GM04503 (cell line): ENCODE measurements around the gene TWF2.

Experiments used
- DNase-seq: peaks from one replicate; pipeline ENCODE4 v3.0.0-alpha.2; 2012; ENCODE audit warnings: low read depth

Gene TWF2

DNA sequence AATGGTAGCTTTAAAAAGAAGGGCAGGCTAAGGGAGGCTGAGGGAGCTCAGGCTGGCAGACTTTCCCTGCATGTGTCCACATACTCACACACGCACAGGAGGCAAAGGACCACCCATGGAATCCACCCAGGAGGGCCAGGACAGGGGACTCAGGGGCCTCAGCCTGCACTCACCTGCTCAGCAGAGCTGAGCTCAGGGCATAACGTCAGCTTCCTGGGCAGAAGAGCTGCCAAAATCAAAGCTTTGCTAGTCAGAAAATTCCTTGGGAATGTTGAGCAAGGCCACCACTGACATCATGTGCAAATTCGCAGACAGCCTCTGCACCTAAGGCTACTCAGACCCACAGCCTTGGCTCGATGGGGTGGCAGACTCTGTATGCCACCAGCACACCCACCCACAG is 57.4 kb downstream of the TWF2 start:
- DNase-seq = peak; percentile 27
